Heart right ventricle (tissue), 16 donors: ENCODE measurements around the gene ALKAL2. TPM values are rescaled to one million over a fixed set of nuclear protein-coding genes. Genes with fewer than 3 reads are reported as not detected.

ENCODE experiments used
- ATAC-seq, 8 donors: fragments of 200-7000 bp; cut with Tn5 transposase; one replicate each; pipeline ENCODE4 v1.9.1; 2020; ENCODE audit warnings: mild to moderate bottlenecking in 8 of 8, moderate library complexity in 8 of 8, moderate number of reproducible peaks in 1 of 8
- DNase-seq, 2 donors: peaks; one replicate each; pipeline ENCODE4 v3.0.0-alpha.2; 2020
- H3K27ac ChIP-seq, 10 donors: fragments of 200-600 bp; sonication (generic) in 2 of 10; one replicate each; pipeline versions ENCODE4 v1.5.0 to v1.8.0; 2020 to 2022; ENCODE audit warnings: mild to moderate bottlenecking in 3 of 10
- H3K27me3 ChIP-seq, 7 donors: fragments of 200-600 bp; one replicate each; pipeline ENCODE4 v1.8.0; 2021 to 2022; ENCODE audit warnings: mild to moderate bottlenecking in 2 of 7
- H3K36me3 ChIP-seq, 9 donors: fragments of 200-600 bp; sonication (generic) in 1 of 9; one replicate each; pipeline versions ENCODE4 v1.5.0 to v1.8.0; 2020 to 2022; ENCODE audit warnings: mild to moderate bottlenecking in 2 of 9
- H3K4me1 ChIP-seq, 9 donors: fragments of 200-600 bp; sonication (generic) in 1 of 9; one replicate each; pipeline versions ENCODE4 v1.5.0 to v1.8.0; 2020 to 2022; ENCODE audit warnings: mild to moderate bottlenecking in 4 of 9
- H3K4me3 ChIP-seq, 10 donors: fragments of 200-600 bp; sonication (generic) in 2 of 10; one replicate each; pipeline versions ENCODE4 v1.5.0 to v1.8.0; 2020 to 2022; ENCODE audit warnings: mild to moderate bottlenecking in 7 of 10, moderate library complexity in 2 of 10
- H3K9me3 ChIP-seq, 11 donors: fragments of 200-600 bp in 10 of 11; sonication (generic) in 2 of 11; one replicate each; pipeline versions ENCODE4 v1.5.0 to v1.8.0; 2013 to 2022; ENCODE audit warnings: mild to moderate bottlenecking in 2 of 11, control low read depth in 1 of 11, moderate library complexity in 1 of 11
- WGBS, 2 donors: extraction: QIAGEN DNeasy Blood & Tissue Kit; methylation state at CpG; one replicate each; pipeline ENCODE4 v1.1.7; 2013; ENCODE audit warnings: inconsistent platforms in 1 of 2; 5-methylcytosine and 5-hydroxymethylcytosine counted together
- intact Hi-C, 10 donors: fragments of 100-400 bp; cut with DNase I; formaldehyde crosslinking; loops; one replicate each; pipeline versions ENCODE4 v1.11.1 to v1.14.2; 2022
- polyA plus RNA-seq, 2 donors: library from polyadenylated mRNA; stranded (reverse); fragments of 200-250 nt; gene quantifications; one replicate each; pipeline ENCODE4 v1.2.3, GENCODE V29; 2013
- total RNA-seq, 10 donors: library from RNA; stranded (reverse); fragmentation: NEBNext Ultra II Directional in 3 of 10; extraction: Animal tissue kit (Norgen Biotek cat#: 25700) in 3 of 10; gene quantifications; one replicate each; pipeline versions ENCODE4 v1.2.1 to v1.2.4, GENCODE V29; 2021 to 2023
- TF ChIP-seq, protein P1 (sequence below), 9 donors: fragments of 200-600 bp; sonication (generic) in 2 of 9; IDR thresholded peaks; one replicate each; pipeline versions ENCODE4 v1.5.0 to v1.8.0; 2021 to 2022; ENCODE audit warnings: antibody characterized with exemption in 9 of 9, mild to moderate bottlenecking in 5 of 9, moderate library complexity in 1 of 9
- donor health status: Arrhythmogenic right ventricular cardiomyopathy.
- donor health status: ischemic (EF 13 %, LVEDD 7.1; RV severe dilation, severe dysfunction).
- donor health status: healthy with polysubstance abuse.
- donor health status: DM: no; HTN: yes; CAD: no.
- donor health status: DM: no; HTN: no; CAD: no.
- donor health status: ischemic (EF 25% LVEDD 6.9; RV normal size, moderate dysfunction).
- donor health status: ischemic (EF 25% LVEDD 5.7; RV mildly dilated, moderate dysfunction).
- donor health status: healthy.
- donor health status: DM: yes; HTN: yes; CAD: no.
- donor health status: Ischemic cardiomyopathy.
- donor health status: ischemic (EF 35%, LVEDD 5.7; RV mildly dilated, moderate dysfunction).
- donor health status: nonischemic (EF 11% LVEDD 7.7; RV severe dilation, severe dysfunction).
- donor health status: DM: yes; HTN: yes; CAD: no.
- donor health status: PGD.
- donor health status: ischemic (EF 29% LVEDD 5.4; RV normal size, mild dysfunction).
- donor health status: nonischemic (EF 23%, LVEDD 6.1; RV moderate dilation, normal function).

The ALKAL2 gene
- total and polyA plus RNA-seq, 12 donors, result 0.23 to 7.9 (median 1.3) TPM; not detected in 1

DNA sequence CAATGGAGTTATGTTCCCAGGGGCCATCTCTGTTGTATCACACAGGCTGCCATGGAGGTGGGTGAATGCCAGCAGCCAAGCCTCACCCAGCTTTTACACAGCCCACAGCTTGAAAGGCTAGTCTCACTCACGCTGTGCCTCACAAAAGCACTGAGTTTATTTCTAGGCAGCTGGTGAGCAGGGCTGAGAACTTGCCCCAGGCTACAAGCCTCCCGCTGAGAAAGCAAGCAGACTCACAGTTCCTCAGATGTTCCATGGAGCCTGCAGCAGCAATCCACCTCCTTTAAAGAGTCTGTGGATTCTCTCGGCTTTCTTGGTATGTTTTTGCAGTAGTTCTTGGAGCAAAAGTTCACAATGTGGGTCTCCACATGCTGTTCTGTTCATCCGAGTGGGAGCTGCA lies 40.9 kb upstream of the ALKAL2 start:
- Histone ChIP-seq H3K27me3 (peaks cover 0 to 28% (median 0%) of the 10 kb centered on the region in 7 donors), H3K4me3 (no peak overlapping the region), H3K4me1 (no peaks in the 10 kb centered on the region), H3K27ac (no peak overlapping the region), H3K36me3 (no peaks in the 10 kb centered on the region), H3K9me3 (peaks cover 0 to 16% (median 0%) of the 10 kb centered on the region in 11 donors)
- TF ChIP-seq, protein P1, sequence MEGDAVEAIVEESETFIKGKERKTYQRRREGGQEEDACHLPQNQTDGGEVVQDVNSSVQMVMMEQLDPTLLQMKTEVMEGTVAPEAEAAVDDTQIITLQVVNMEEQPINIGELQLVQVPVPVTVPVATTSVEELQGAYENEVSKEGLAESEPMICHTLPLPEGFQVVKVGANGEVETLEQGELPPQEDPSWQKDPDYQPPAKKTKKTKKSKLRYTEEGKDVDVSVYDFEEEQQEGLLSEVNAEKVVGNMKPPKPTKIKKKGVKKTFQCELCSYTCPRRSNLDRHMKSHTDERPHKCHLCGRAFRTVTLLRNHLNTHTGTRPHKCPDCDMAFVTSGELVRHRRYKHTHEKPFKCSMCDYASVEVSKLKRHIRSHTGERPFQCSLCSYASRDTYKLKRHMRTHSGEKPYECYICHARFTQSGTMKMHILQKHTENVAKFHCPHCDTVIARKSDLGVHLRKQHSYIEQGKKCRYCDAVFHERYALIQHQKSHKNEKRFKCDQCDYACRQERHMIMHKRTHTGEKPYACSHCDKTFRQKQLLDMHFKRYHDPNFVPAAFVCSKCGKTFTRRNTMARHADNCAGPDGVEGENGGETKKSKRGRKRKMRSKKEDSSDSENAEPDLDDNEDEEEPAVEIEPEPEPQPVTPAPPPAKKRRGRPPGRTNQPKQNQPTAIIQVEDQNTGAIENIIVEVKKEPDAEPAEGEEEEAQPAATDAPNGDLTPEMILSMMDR (IDR thresholded peaks at IDR 0.05), result no peak
- WGBS, 2 donors, result 79 to 87% methylated on average over 4 of the region's 4 CpGs
- no peak for ATAC-seq
- DNase-seq, result no peak
- intact Hi-C loops, result no loop called here

DNA sequence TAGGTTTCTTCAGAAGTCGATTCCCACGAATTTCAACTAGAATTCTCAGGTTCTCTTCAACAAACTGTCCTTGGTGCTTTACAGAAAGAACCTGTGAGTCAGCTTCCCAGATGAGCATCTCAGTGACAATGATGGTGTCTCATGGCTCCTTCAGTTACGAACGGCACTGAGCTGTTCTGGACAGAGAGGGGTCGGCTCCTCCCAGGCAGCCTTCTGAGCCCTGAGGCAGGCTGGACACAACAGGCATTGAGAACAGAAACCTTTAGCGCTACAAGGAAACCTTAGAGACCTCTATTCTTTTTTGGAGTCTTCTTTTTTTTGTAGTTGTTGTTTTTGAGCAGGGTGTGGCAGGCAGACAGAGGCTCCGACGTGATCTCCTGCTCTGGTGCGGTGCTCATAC lies 35.1 kb upstream of the ALKAL2 start:
- Histone ChIP-seq H3K27me3 (peaks cover 0 to 4% (median 0%) of the 10 kb centered on the region in 7 donors), H3K36me3 (no peaks in the 10 kb centered on the region), H3K4me3 (no peak overlapping the region), H3K27ac (no peak overlapping the region), H3K9me3 (peaks cover 0 to 14% (median 0%) of the 10 kb centered on the region in 11 donors), H3K4me1 (no peaks in the 10 kb centered on the region)
- TF ChIP-seq, protein P1 (IDR thresholded peaks at IDR 0.05), result no peak
- no peak for DNase-seq
- WGBS, 2 donors, result 80 to 85% methylated on average over 9 of the region's 9 CpGs
- intact Hi-C loops, result no loop called here
- no peak for ATAC-seq

DNA sequence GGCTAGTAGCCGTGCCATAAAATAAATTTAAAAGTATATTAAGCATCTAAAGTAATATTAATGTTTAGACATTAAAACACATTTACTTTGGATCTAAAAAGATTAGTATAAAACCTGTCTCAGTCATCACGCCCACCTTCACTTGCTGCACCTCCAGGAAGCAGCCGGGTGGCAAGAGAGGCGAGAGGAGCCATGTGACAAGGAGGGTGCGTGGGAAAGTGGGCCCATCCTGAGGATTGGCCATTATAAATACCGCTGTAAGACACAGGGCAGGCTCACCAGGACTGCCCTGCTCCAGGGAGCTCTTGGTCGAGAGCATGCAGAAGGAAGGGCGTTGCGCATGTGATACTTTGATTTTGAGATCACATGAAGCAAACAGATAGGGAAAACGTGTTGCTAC lies 34.4 kb upstream of the ALKAL2 start:
- Histone ChIP-seq H3K4me3 (no peak overlapping the region), H3K4me1 (no peaks in the 10 kb centered on the region), H3K36me3 (no peaks in the 10 kb centered on the region), H3K27me3 (peaks cover 0 to 4% (median 0%) of the 10 kb centered on the region in 7 donors), H3K9me3 (peaks cover 0 to 10% (median 0%) of the 10 kb centered on the region in 11 donors), H3K27ac (no peak overlapping the region)
- ATAC-seq, result no peak
- TF ChIP-seq, protein P1 (IDR thresholded peaks at IDR 0.05), result no peak
- WGBS, 2 donors, result 70 to 75% methylated on average over 10 of the region's 10 CpGs
- no peak for DNase-seq
- intact Hi-C loops, result no loop called here

DNA sequence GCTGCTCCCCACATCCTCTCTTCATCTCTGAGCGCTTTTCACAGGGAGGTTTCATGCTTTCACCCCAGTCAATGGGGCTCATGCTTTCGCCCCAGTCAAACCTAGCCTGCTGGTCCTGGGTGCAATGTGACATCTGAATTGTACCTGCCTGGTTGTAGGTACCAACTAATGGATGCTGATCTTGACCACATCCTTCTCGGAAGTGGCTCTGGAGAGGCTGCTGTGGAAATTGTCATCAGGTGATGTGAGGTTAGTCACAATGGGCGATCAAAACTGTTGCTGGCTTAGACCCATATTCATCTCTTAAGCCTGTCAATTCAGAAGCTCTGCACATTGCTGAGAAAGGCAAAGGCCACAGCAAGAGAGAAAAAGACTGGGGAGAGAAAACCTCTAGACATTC lies 32.7 kb upstream of the ALKAL2 start:
- TF ChIP-seq, protein P1 (IDR thresholded peaks at IDR 0.05), result no peak
- Histone ChIP-seq H3K4me1 (peaks cover 0 to 5% (median 0%) of the 10 kb centered on the region in 9 donors), H3K9me3 (no peaks in the 10 kb centered on the region), H3K36me3 (no peaks in the 10 kb centered on the region), H3K27ac (no peak overlapping the region), H3K27me3 (peaks cover 0 to 6% (median 0%) of the 10 kb centered on the region in 7 donors), H3K4me3 (no peak overlapping the region)
- WGBS, 2 donors, result 88 to 90% methylated on average over 4 of the region's 4 CpGs
- no peak for ATAC-seq
- intact Hi-C loops, result no loop called here
- no peak for DNase-seq
